ENCODE measurements around the gene FYB2.

The FYB2 gene

DNA sequence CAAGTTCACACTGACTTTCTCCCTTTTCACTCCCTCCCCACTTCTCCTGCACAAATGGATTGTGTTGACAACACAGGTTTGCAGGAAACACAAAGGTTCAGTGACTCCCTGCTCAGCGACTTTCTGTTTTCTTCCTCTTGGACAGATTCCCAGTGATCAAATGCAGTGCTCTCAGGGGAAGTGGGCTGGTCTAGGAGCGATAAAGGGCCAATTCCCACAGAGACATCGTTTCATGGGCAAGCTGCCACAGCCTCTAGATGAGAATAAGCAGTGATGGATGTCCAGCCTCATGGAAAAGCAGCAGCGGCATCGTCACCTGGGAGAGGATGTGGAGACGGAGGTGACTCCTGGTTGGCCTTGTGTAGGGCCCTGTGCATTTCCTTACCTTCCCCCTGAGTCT lies 30.6 kb downstream of the FYB2 start:
- Histone ChIP-seq H4K91ac (ENCODE audit: low read depth, low read length) (no peak overlapping the region), H4K12ac (ENCODE audit: low read depth, low read length) (no peak overlapping the region), H2AFZ (ENCODE audit: insufficient read depth, low read length, poor library complexity) (no peak overlapping the region), H3K14ac (ENCODE audit: low read length) (no peak overlapping the region), H3K9me3 (ENCODE audit: insufficient read depth, low read depth, low read length) (no peaks in the 10 kb centered on the region), H3K4me2 (ENCODE audit: low read length) (no peak overlapping the region), H3K9ac (ENCODE audit: low read length) (no peak overlapping the region), H3K4me1 (ENCODE audit: control insufficient read depth in 1 of 2, insufficient read depth in 2 of 2, low read length in 2 of 2) (no peaks in the 10 kb centered on the region), H4K8ac (ENCODE audit: low read depth, low read length) (no peak overlapping the region), H3K36me3 (ENCODE audit: control insufficient read depth in 1 of 2, insufficient read depth in 2 of 2, low read length in 2 of 2) (no peaks in the 10 kb centered on the region), H2AK5ac (ENCODE audit: low read length) (no peak overlapping the region), H2BK5ac (ENCODE audit: low read depth, low read length, poor library complexity) (no peak overlapping the region), H3K18ac (ENCODE audit: low read length) (no peak overlapping the region), H3K4me3 (ENCODE audit: low read depth, low read length) (no peak overlapping the region), H3K79me2 (ENCODE audit: control insufficient read depth, insufficient read depth, low read length, poor library complexity) (no peaks in the 10 kb centered on the region), H2BK12ac (ENCODE audit: low read length) (no peak overlapping the region), H3K23ac (ENCODE audit: low read length) (no peak overlapping the region), H3K27me3 (ENCODE audit: insufficient read depth, low read length) (no peaks in the 10 kb centered on the region), H3K27ac (ENCODE audit: low read depth, low read length) (no peak overlapping the region), H2BK120ac (ENCODE audit: insufficient read depth, low read length, poor library complexity) (no peak overlapping the region), H3K4ac (ENCODE audit: low read depth, low read length) (no peak overlapping the region), H3K79me1 (ENCODE audit: low read length) (no peaks in the 10 kb centered on the region)
- DNase-seq: no peak
- WGBS (ENCODE audit: extremely low coverage, insufficient coverage, insufficient read length): no CpG with 5 or more reads among the region's 6 CpGs

GRCh38 chr1:56788102-56788501 lies 31.1 kb downstream of the FYB2 start:
- DNase-seq: no peak
- no peak overlapping the region for H3K9ac ChIP-seq (ENCODE audit: low read length)
- no peak overlapping the region for H3K4ac ChIP-seq (ENCODE audit: low read depth, low read length)
- H4K8ac ChIP-seq (ENCODE audit: low read depth, low read length): no peak overlapping the region
- H3K18ac ChIP-seq (ENCODE audit: low read length): no peak overlapping the region
- no peaks in the 10 kb centered on the region for H3K79me2 ChIP-seq (ENCODE audit: control insufficient read depth, insufficient read depth, low read length, poor library complexity)
- H3K4me3 ChIP-seq (ENCODE audit: low read depth, low read length): no peak overlapping the region
- no peaks in the 10 kb centered on the region for H3K36me3 ChIP-seq (ENCODE audit: control insufficient read depth in 1 of 2, insufficient read depth in 2 of 2, low read length in 2 of 2)
- no peak overlapping the region for H2AFZ ChIP-seq (ENCODE audit: insufficient read depth, low read length, poor library complexity)
- H2BK120ac ChIP-seq (ENCODE audit: insufficient read depth, low read length, poor library complexity): no peak overlapping the region
- H2AK5ac ChIP-seq (ENCODE audit: low read length): no peak overlapping the region
- no peaks in the 10 kb centered on the region for H3K27me3 ChIP-seq (ENCODE audit: insufficient read depth, low read length)
- no peak overlapping the region for H3K4me2 ChIP-seq (ENCODE audit: low read length)
- H4K91ac ChIP-seq (ENCODE audit: low read depth, low read length): no peak overlapping the region
- no peak overlapping the region for H3K23ac ChIP-seq (ENCODE audit: low read length)
- no peak overlapping the region for H2BK12ac ChIP-seq (ENCODE audit: low read length)
- no peak overlapping the region for H2BK5ac ChIP-seq (ENCODE audit: low read depth, low read length, poor library complexity)
- H3K14ac ChIP-seq (ENCODE audit: low read length): no peak overlapping the region
- H3K4me1 ChIP-seq (ENCODE audit: control insufficient read depth in 1 of 2, insufficient read depth in 2 of 2, low read length in 2 of 2): no peaks in the 10 kb centered on the region
- no peak overlapping the region for H4K12ac ChIP-seq (ENCODE audit: low read depth, low read length)
- no peak overlapping the region for H3K27ac ChIP-seq (ENCODE audit: low read depth, low read length)
- H3K9me3 ChIP-seq (ENCODE audit: insufficient read depth, low read depth, low read length): no peaks in the 10 kb centered on the region
- H3K79me1 ChIP-seq (ENCODE audit: low read length): no peaks in the 10 kb centered on the region

DNA sequence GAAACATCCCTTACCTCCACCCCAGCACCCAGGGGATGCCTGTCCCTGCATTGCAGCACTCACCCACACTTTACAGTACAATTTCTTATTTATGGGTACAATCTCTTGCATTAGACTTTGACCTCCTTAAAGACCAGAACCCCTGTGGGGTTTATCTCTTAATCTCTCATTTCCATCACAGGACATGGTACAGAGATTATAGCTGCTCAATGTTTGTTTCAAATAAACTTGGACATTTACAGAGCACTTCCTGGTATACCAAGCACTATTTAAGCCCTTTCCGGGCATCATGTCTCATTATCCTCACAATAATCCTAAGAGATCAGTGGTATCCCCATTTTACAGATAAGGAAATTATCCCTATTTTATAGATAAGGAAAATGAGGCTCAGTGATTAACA lies 31.9 kb downstream of the FYB2 start:
- Histone ChIP-seq H3K18ac (ENCODE audit: low read length) (no peak overlapping the region), H2AK5ac (ENCODE audit: low read length) (no peak overlapping the region), H4K12ac (ENCODE audit: low read depth, low read length) (no peak overlapping the region), H2AFZ (ENCODE audit: insufficient read depth, low read length, poor library complexity) (no peak overlapping the region), H2BK120ac (ENCODE audit: insufficient read depth, low read length, poor library complexity) (no peak overlapping the region), H3K4ac (ENCODE audit: low read depth, low read length) (no peak overlapping the region), H3K4me2 (ENCODE audit: low read length) (no peak overlapping the region), H2BK5ac (ENCODE audit: low read depth, low read length, poor library complexity) (no peak overlapping the region), H3K27me3 (ENCODE audit: insufficient read depth, low read length) (no peaks in the 10 kb centered on the region), H3K79me2 (ENCODE audit: control insufficient read depth, insufficient read depth, low read length, poor library complexity) (no peaks in the 10 kb centered on the region), H3K36me3 (ENCODE audit: control insufficient read depth in 1 of 2, insufficient read depth in 2 of 2, low read length in 2 of 2) (no peaks in the 10 kb centered on the region), H3K9ac (ENCODE audit: low read length) (no peak overlapping the region), H3K79me1 (ENCODE audit: low read length) (no peaks in the 10 kb centered on the region), H4K8ac (ENCODE audit: low read depth, low read length) (no peak overlapping the region), H3K27ac (ENCODE audit: low read depth, low read length) (no peak overlapping the region), H3K9me3 (ENCODE audit: insufficient read depth, low read depth, low read length) (no peaks in the 10 kb centered on the region), H3K4me1 (ENCODE audit: control insufficient read depth in 1 of 2, insufficient read depth in 2 of 2, low read length in 2 of 2) (no peaks in the 10 kb centered on the region), H3K23ac (ENCODE audit: low read length) (no peak overlapping the region), H4K91ac (ENCODE audit: low read depth, low read length) (no peak overlapping the region), H2BK12ac (ENCODE audit: low read length) (no peak overlapping the region), H3K4me3 (ENCODE audit: low read depth, low read length) (no peak overlapping the region), H3K14ac (ENCODE audit: low read length) (no peak overlapping the region)
- no CpG with 5 or more reads among the region's 1 CpG for WGBS (ENCODE audit: extremely low coverage, insufficient coverage, insufficient read length)
- DNase-seq: no peak

- H3K79me1 ChIP-seq (ENCODE audit: low read length): no peaks in the 10 kb centered on the region
- H3K14ac ChIP-seq (ENCODE audit: low read length): no peak overlapping the region
- H2AK5ac ChIP-seq (ENCODE audit: low read length): no peak overlapping the region
- H2BK120ac ChIP-seq (ENCODE audit: insufficient read depth, low read length, poor library complexity): no peak overlapping the region
- no peak overlapping the region for H3K9ac ChIP-seq (ENCODE audit: low read length)
- DNase-seq: no peak
- no peak overlapping the region for H3K27ac ChIP-seq (ENCODE audit: low read depth, low read length)
- no peaks in the 10 kb centered on the region for H3K4me1 ChIP-seq (ENCODE audit: control insufficient read depth in 1 of 2, insufficient read depth in 2 of 2, low read length in 2 of 2)
- H3K4ac ChIP-seq (ENCODE audit: low read depth, low read length): no peak overlapping the region
- H4K12ac ChIP-seq (ENCODE audit: low read depth, low read length): no peak overlapping the region
- no peaks in the 10 kb centered on the region for H3K9me3 ChIP-seq (ENCODE audit: insufficient read depth, low read depth, low read length)
- H4K8ac ChIP-seq (ENCODE audit: low read depth, low read length): no peak overlapping the region
- no peak overlapping the region for H2BK12ac ChIP-seq (ENCODE audit: low read length)
- no peak overlapping the region for H2AFZ ChIP-seq (ENCODE audit: insufficient read depth, low read length, poor library complexity)
- H2BK5ac ChIP-seq (ENCODE audit: low read depth, low read length, poor library complexity): no peak overlapping the region
- no peaks in the 10 kb centered on the region for H3K27me3 ChIP-seq (ENCODE audit: insufficient read depth, low read length)
- H3K4me3 ChIP-seq (ENCODE audit: low read depth, low read length): no peak overlapping the region
- no peaks in the 10 kb centered on the region for H3K79me2 ChIP-seq (ENCODE audit: control insufficient read depth, insufficient read depth, low read length, poor library complexity)
- no peak overlapping the region for H3K23ac ChIP-seq (ENCODE audit: low read length)
- H4K91ac ChIP-seq (ENCODE audit: low read depth, low read length): no peak overlapping the region
- H3K36me3 ChIP-seq (ENCODE audit: control insufficient read depth in 1 of 2, insufficient read depth in 2 of 2, low read length in 2 of 2): no peaks in the 10 kb centered on the region
- H3K18ac ChIP-seq (ENCODE audit: low read length): no peak overlapping the region
- H3K4me2 ChIP-seq (ENCODE audit: low read length): no peak overlapping the region
Measured at GRCh38 chr1:56782773-56783172, 36.4 kb downstream of the FYB2 start.

GRCh38 chr1:56780826-56781225 lies 38.4 kb downstream of the FYB2 start:
- no peak overlapping the region for H3K18ac ChIP-seq (ENCODE audit: low read length)
- H3K4me3 ChIP-seq (ENCODE audit: low read depth, low read length): no peak overlapping the region
- no peak overlapping the region for H2AK5ac ChIP-seq (ENCODE audit: low read length)
- no peaks in the 10 kb centered on the region for H3K27me3 ChIP-seq (ENCODE audit: insufficient read depth, low read length)
- H3K4ac ChIP-seq (ENCODE audit: low read depth, low read length): no peak overlapping the region
- H4K91ac ChIP-seq (ENCODE audit: low read depth, low read length): no peak overlapping the region
- no peak overlapping the region for H3K9ac ChIP-seq (ENCODE audit: low read length)
- H3K36me3 ChIP-seq (ENCODE audit: control insufficient read depth in 1 of 2, insufficient read depth in 2 of 2, low read length in 2 of 2): no peaks in the 10 kb centered on the region
- no peak overlapping the region for H3K14ac ChIP-seq (ENCODE audit: low read length)
- no peak overlapping the region for H4K8ac ChIP-seq (ENCODE audit: low read depth, low read length)
- no peaks in the 10 kb centered on the region for H3K79me2 ChIP-seq (ENCODE audit: control insufficient read depth, insufficient read depth, low read length, poor library complexity)
- no peaks in the 10 kb centered on the region for H3K4me1 ChIP-seq (ENCODE audit: control insufficient read depth in 1 of 2, insufficient read depth in 2 of 2, low read length in 2 of 2)
- no peak overlapping the region for H2BK12ac ChIP-seq (ENCODE audit: low read length)
- H2BK120ac ChIP-seq (ENCODE audit: insufficient read depth, low read length, poor library complexity): no peak overlapping the region
- H2AFZ ChIP-seq (ENCODE audit: insufficient read depth, low read length, poor library complexity): no peak overlapping the region
- H4K12ac ChIP-seq (ENCODE audit: low read depth, low read length): no peak overlapping the region
- no peaks in the 10 kb centered on the region for H3K9me3 ChIP-seq (ENCODE audit: insufficient read depth, low read depth, low read length)
- no peak overlapping the region for H2BK5ac ChIP-seq (ENCODE audit: low read depth, low read length, poor library complexity)
- no peak overlapping the region for H3K4me2 ChIP-seq (ENCODE audit: low read length)
- no peak overlapping the region for H3K27ac ChIP-seq (ENCODE audit: low read depth, low read length)
- peak in 1 of 2 donors; percentile 4 for DNase-seq
- H3K79me1 ChIP-seq (ENCODE audit: low read length): no peaks in the 10 kb centered on the region
- no peak overlapping the region for H3K23ac ChIP-seq (ENCODE audit: low read length)
- no CpG with 5 or more reads among the region's 3 CpGs for WGBS (ENCODE audit: extremely low coverage, insufficient coverage, insufficient read length)

Data from trophoblast cell (in vitro differentiated cells and primary cell).